GM06990 (cell line): ENCODE data around the gene GZF1.

Experiments
- DNase-seq: peaks from one replicate; pipeline ENCODE4 v3.0.0-alpha.2; 2011; ENCODE audit not compliant: insufficient read length; ENCODE audit errors: extremely low read depth
- H3K27me3 ChIP-seq: replicated peaks from 2 replicates; pipeline ENCODE4 v1.6.0; 2011; ENCODE audit warnings: low read length; ENCODE audit not compliant: control insufficient read depth, insufficient read depth
- H3K36me3 ChIP-seq: 2 replicates; pipeline ENCODE4 v1.5.1; 2011; ENCODE audit warnings: low read length; ENCODE audit not compliant: control insufficient read depth, insufficient read depth
- H3K4me3 ChIP-seq: replicated peaks from 2 replicates; pipeline ENCODE4 v1.5.1; 2011; ENCODE audit warnings: low read depth, mild to moderate bottlenecking, control low read depth, low read length
- CTCF ChIP-seq: IDR thresholded peaks from 2 replicates; pipeline ENCODE4 v1.5.1; 2011; ENCODE audit warnings: low read length, control low read depth, mild to moderate bottlenecking, inconsistent platforms; ENCODE audit not compliant: insufficient read depth, poor library complexity, severe bottlenecking

The GZF1 gene

GRCh38 chr20:23396950-23397627 lies 35.1 kb downstream of the GZF1 start:
- no peak for TF ChIP-seq CTCF
- Histone ChIP-seq H3K27me3 (no peaks in the 10 kb centered on the region), H3K36me3 (peaks cover 9% of the 10 kb centered on the region), H3K4me3 (no peak overlapping the region)
- no peak for DNase-seq

GRCh38 chr20:23397961-23398360 lies 36.0 kb downstream of the GZF1 start:
- Histone ChIP-seq H3K4me3 (no peak overlapping the region), H3K36me3 (peaks cover 7% of the 10 kb centered on the region), H3K27me3 (no peaks in the 10 kb centered on the region)
- DNase-seq: no peak
- TF ChIP-seq CTCF: no peak

- DNase-seq: no peak
- H3K27me3 ChIP-seq: no peaks in the 10 kb centered on the region
- no peak for TF ChIP-seq CTCF
- no peak overlapping the region for H3K4me3 ChIP-seq
- H3K36me3 ChIP-seq: peaks cover 2% of the 10 kb centered on the region
Observed at GRCh38 chr20:23399568-23400241, 37.7 kb downstream of the GZF1 start.

GRCh38 chr20:23401051-23401450 lies 39.1 kb downstream of the GZF1 start:
- Histone ChIP-seq H3K36me3 (peaks cover 2% of the 10 kb centered on the region), H3K27me3 (no peaks in the 10 kb centered on the region), H3K4me3 (no peak overlapping the region)
- DNase-seq: no peak
- no peak for TF ChIP-seq CTCF

GRCh38 chr20:23403751-23404150 lies 41.8 kb downstream of the GZF1 start:
- Histone ChIP-seq H3K36me3 (peaks cover 2% of the 10 kb centered on the region), H3K27me3 (no peaks in the 10 kb centered on the region), H3K4me3 (no peak overlapping the region)
- TF ChIP-seq CTCF: no peak
- DNase-seq: no peak
